IMR-90 (cell line): ENCODE measurements around the gene CLASP1. TPM values are rescaled to one million over a fixed set of nuclear protein-coding genes. Genes with fewer than 3 reads are reported as not detected.

Experiments
- ATAC-seq: fragments of 200-7000 bp; cut with Tn5 transposase; 2 replicates; pipeline ENCODE4 v1.9.1; 2020; ENCODE audit warnings: low read depth, mild to moderate bottlenecking, moderate library complexity
- BruUV-seq: library from RNA; stranded (reverse); fragments of 400-500 nt; replicated peaks from 2 replicates; lab custom pipeline; 2021; lab: Mats Ljungman, UMichigan
- CTCF ChIA-PET: fragments of 300-600 bp; formaldehyde crosslinking; extraction: SDS; loops from one replicate; lab custom pipeline; 2021; ENCODE audit warnings: antibody characterized with exemption; lab: Yijun Ruan, JAX
- POLR2A ChIA-PET: fragments of 300-600 bp; sonication (Branson Sonifier 250); formaldehyde crosslinking; loops from one replicate; lab custom pipeline; 2022; ENCODE audit warnings: antibody characterized with exemption; ENCODE audit not compliant: unreplicated experiment; lab: Charles Lee
- DNase-seq: peaks from one replicate; pipeline ENCODE4 v3.0.0; 2013
- H2AFZ ChIP-seq: replicated peaks from 2 replicates; pipeline ENCODE3; 2013; ENCODE audit warnings: low read length, mild to moderate bottlenecking; ENCODE audit not compliant: poor library complexity
- H2AK5ac ChIP-seq: 2 replicates; pipeline ENCODE4 v1.6.1; 2013; ENCODE audit warnings: low read depth, low read length, inconsistent platforms
- H2AK9ac ChIP-seq: replicated peaks from 2 replicates; pipeline ENCODE3; 2013; ENCODE audit warnings: mild to moderate bottlenecking, low read depth, low read length, moderate library complexity; ENCODE audit not compliant: poor library complexity
- H2BK120ac ChIP-seq: 2 replicates; pipeline ENCODE4 v1.6.1; 2013; ENCODE audit warnings: low read depth, low read length, inconsistent platforms
- H2BK15ac ChIP-seq: 3 replicates; pipeline ENCODE4 v1.6.1; 2013; ENCODE audit warnings: low read depth, low read length, inconsistent platforms
- H2BK20ac ChIP-seq: 2 replicates; pipeline ENCODE4 v1.6.1; 2013; ENCODE audit warnings: low read depth, mild to moderate bottlenecking, inconsistent platforms, low read length, moderate library complexity
- H2BK5ac ChIP-seq: 2 replicates; pipeline ENCODE4 v1.6.1; 2013; ENCODE audit warnings: mild to moderate bottlenecking, low read depth, low read length, inconsistent platforms; ENCODE audit not compliant: poor library complexity, severe bottlenecking
- H3K14ac ChIP-seq: replicated peaks from 2 replicates; pipeline ENCODE4 v1.6.1; 2013; ENCODE audit warnings: low read depth, low read length, inconsistent platforms
- H3K18ac ChIP-seq: 2 replicates; pipeline ENCODE4 v1.6.1; 2013; ENCODE audit warnings: low read depth, low read length, control low read depth
- H3K23ac ChIP-seq: 2 replicates; pipeline ENCODE4 v1.6.1; 2013; ENCODE audit warnings: low read depth, low read length, inconsistent platforms
- H3K27ac ChIP-seq: 2 replicates; pipeline ENCODE4 v1.5.1; 2013; ENCODE audit warnings: mild to moderate bottlenecking, control low read depth, low read length; ENCODE audit not compliant: insufficient read depth
- H3K27me3 ChIP-seq: 2 replicates; pipeline ENCODE4 v1.6.1; 2013; ENCODE audit warnings: low read length; ENCODE audit not compliant: control insufficient read depth, insufficient read depth
- H3K36me3 ChIP-seq: 2 replicates; pipeline ENCODE4 v1.6.1; 2013; ENCODE audit warnings: low read length, mixed read lengths; ENCODE audit not compliant: control insufficient read depth, insufficient read depth
- H3K4ac ChIP-seq: 2 replicates; pipeline ENCODE4 v1.6.1; 2013; ENCODE audit warnings: low read depth, low read length, inconsistent platforms
- H3K4me1 ChIP-seq: 2 replicates; pipeline ENCODE4 v1.6.1; 2013; ENCODE audit warnings: low read length, mixed read lengths; ENCODE audit not compliant: control insufficient read depth, insufficient read depth
- H3K4me2 ChIP-seq: 2 replicates; pipeline ENCODE4 v1.6.1; 2013; ENCODE audit warnings: low read depth, mild to moderate bottlenecking, control low read depth, low read length, moderate library complexity
- H3K4me3 ChIP-seq: 2 replicates; pipeline ENCODE4 v1.5.1; 2013; ENCODE audit warnings: low read depth, mild to moderate bottlenecking, control low read depth, low read length, moderate library complexity; ENCODE audit not compliant: insufficient read depth
- H3K56ac ChIP-seq: 2 replicates; pipeline ENCODE4 v1.6.1; 2013; ENCODE audit warnings: low read length, inconsistent platforms; ENCODE audit not compliant: insufficient read depth; ENCODE audit errors: extremely low read depth
- H3K79me1 ChIP-seq, 2 experiments: 2 replicates each; pipeline ENCODE4 v1.6.1; 2013; ENCODE audit warnings: low read length in 2 of 2, inconsistent platforms in 1 of 2, low read depth in 1 of 2
- H3K9ac ChIP-seq: 2 replicates; pipeline ENCODE4 v1.6.1; 2013; ENCODE audit warnings: low read depth, low read length, control low read depth
- H3K9me1 ChIP-seq: 2 replicates; pipeline ENCODE4 v1.6.1; 2013; ENCODE audit warnings: low read length, inconsistent platforms; ENCODE audit not compliant: insufficient read depth
- H3K9me3 ChIP-seq: 2 replicates; pipeline ENCODE4 v1.6.1; 2013; ENCODE audit warnings: low read length; ENCODE audit not compliant: control insufficient read depth, insufficient read depth
- H4K20me1 ChIP-seq: 2 replicates; pipeline ENCODE4 v1.6.1; 2013; ENCODE audit warnings: low read length, inconsistent platforms; ENCODE audit not compliant: insufficient read depth
- H4K5ac ChIP-seq: 2 replicates; pipeline ENCODE4 v1.6.1; 2013; ENCODE audit warnings: mild to moderate bottlenecking, low read depth, low read length, control low read depth
- H4K8ac ChIP-seq, 2 experiments: 2 replicates each; pipeline ENCODE4 v1.6.1; 2013; ENCODE audit warnings: low read depth in 2 of 2, low read length in 2 of 2, control low read depth in 1 of 2, inconsistent platforms in 1 of 2
- H4K91ac ChIP-seq: 2 replicates; pipeline ENCODE4 v1.6.1; 2013; ENCODE audit warnings: low read depth, low read length, inconsistent platforms; ENCODE audit not compliant: insufficient read depth
- CEBPB ChIP-seq: IDR thresholded peaks from 2 replicates; pipeline ENCODE4 v1.6.1; 2012; ENCODE audit warnings: low read depth, low read length, improper control_type of control experiment
- MAFK ChIP-seq: IDR thresholded peaks from 2 replicates; pipeline ENCODE4 v1.6.1; 2012; ENCODE audit warnings: low read depth, low read length, improper control_type of control experiment
- RCOR1 ChIP-seq: IDR thresholded peaks from 2 replicates; pipeline ENCODE4 v1.6.1; 2012; ENCODE audit warnings: mild to moderate bottlenecking, low read length, improper control_type of control experiment; ENCODE audit not compliant: insufficient replicate concordance
- SMC3 ChIP-seq: fragments of 150-350 bp; IDR thresholded peaks from 2 replicates; pipeline ENCODE4 v1.6.1; 2016; ENCODE audit warnings: low read depth, mild to moderate bottlenecking, antibody characterized with exemption, low read length, moderate library complexity
- WGBS, 2 experiments: methylation state at CpG; one replicate each; pipeline versions ENCODE4 v1.1.5 to v1.1.7; 2013; ENCODE audit warnings: missing lambda C conversion rate in 2 of 2; ENCODE audit not compliant: insufficient read length in 1 of 2; ENCODE audit errors: extremely low coverage in 2 of 2; 5-methylcytosine and 5-hydroxymethylcytosine counted together
- dilution Hi-C: fragments of 300-500 bp; cut with HindIII; formaldehyde crosslinking; loops from one replicate; pipeline ENCODE4 v1.14.3; 2018; ENCODE audit warnings: low sequenced_read_pairs; ENCODE audit not compliant: unreplicated experiment
- in situ Hi-C: fragments of 300-500 bp; cut with MboI; formaldehyde crosslinking; loops from 3 replicates; pipeline ENCODE4 v1.14.3; 2019; ENCODE audit warnings: low sequenced_read_pairs, inconsistent platforms, mixed read lengths
- intact Hi-C: fragments of 100-400 bp; cut with micrococcal nuclease; formaldehyde crosslinking; loops from 2 replicates; pipeline ENCODE4 v1.10.0; 2022
- polyA plus RNA-seq, 3 experiments: library from polyadenylated mRNA; depleted of rRNA; stranded (reverse); fragments of >200 nt; gene quantifications; 2 replicates each; pipeline ENCODE4 v1.2.3, GENCODE V29; 2012; ENCODE audit warnings: low replicate concordance in 1 of 3
- total RNA-seq: library from RNA; depleted of rRNA; stranded (reverse); fragments of >200 nt; gene quantifications from 2 replicates; pipeline ENCODE4 v1.2.3, GENCODE V29; 2012

CLASP1 gene
- total and polyA plus RNA-seq, 2 of the 4 experiments (the other 2 are of a cell fraction), result 12.3 to 33.7 TPM

- H3K27me3 ChIP-seq, result no peaks in the 10 kb centered on the region
- H4K91ac ChIP-seq, result no peak overlapping the region
- in situ Hi-C loops, result no loop called here
- TF ChIP-seq MAFK, result no peak
- no peak for TF ChIP-seq CEBPB
- TF ChIP-seq SMC3, result no peak
- TF ChIP-seq RCOR1, result no peak
- WGBS, 2 experiments, result no CpG with 5 or more reads among the region's 3 CpGs
- no peak overlapping the region for H3K4ac ChIP-seq
- intact Hi-C loops, result no loop called here
- no peak overlapping the region for H2BK5ac ChIP-seq
- no peak overlapping the region for H3K23ac ChIP-seq
- no peak overlapping the region for H3K27ac ChIP-seq
- no peak overlapping the region for H3K56ac ChIP-seq
- H2BK120ac ChIP-seq, result no peak overlapping the region
- H3K14ac ChIP-seq, result no peak overlapping the region
- H3K9me1 ChIP-seq, result no peaks in the 10 kb centered on the region
- H2AK5ac ChIP-seq, result no peak overlapping the region
- H4K5ac ChIP-seq, result no peak overlapping the region
- no peak overlapping the region for H2AFZ ChIP-seq
- dilution Hi-C loops, result no loop called here
- POLR2A ChIA-PET, result no interaction called here
- H3K79me1 ChIP-seq, result peaks cover 0 to 5% of the 10 kb centered on the region in 2 experiments; a peak in 2 of 4 replicates
- H3K9ac ChIP-seq, result no peak overlapping the region
- no peak overlapping the region for H2BK20ac ChIP-seq
- H3K4me1 ChIP-seq, result no peaks in the 10 kb centered on the region
- no peak overlapping the region for H2BK15ac ChIP-seq
- ATAC-seq, result no peak
- H3K18ac ChIP-seq, result no peak overlapping the region
- H3K4me3 ChIP-seq, result no peak overlapping the region
- BruUV-seq, result no TSS peak
- H3K9me3 ChIP-seq, result no peaks in the 10 kb centered on the region
- H3K36me3 ChIP-seq, result peaks cover 4% of the 10 kb centered on the region
- CTCF ChIA-PET, result interaction anchor here (1.8 kb wide), 1 partner anchor 8 kb away, joined by 6 read pairs; no protein-coding TSS in a partner anchor
- no peak overlapping the region for H2AK9ac ChIP-seq
- no peak for DNase-seq
- no peaks in the 10 kb centered on the region for H4K20me1 ChIP-seq
- H4K8ac ChIP-seq, result no peak overlapping the region
- no peak overlapping the region for H3K4me2 ChIP-seq
These were observed 213.5 kb downstream of the CLASP1 start for GRCh38 chr2:121435790-121436189.
